Uterus (tissue), 4 donors: ENCODE measurements around the gene CEACAM21. TPM values are rescaled to one million over a fixed set of nuclear protein-coding genes. Genes with fewer than 3 reads are reported as not detected.

Experiments used
- DNase-seq, 2 donors: peaks; one replicate each; pipeline ENCODE4 v3.0.0-alpha.2; 2019 to 2020
- H3K27ac ChIP-seq, 2 donors: fragments of 200-600 bp; sonication (generic); 1 replicate in 1 of 2; 2 replicates in 1 of 2; pipeline ENCODE4 v1.5.1; 2016 to 2018
- H3K27me3 ChIP-seq, 2 donors: fragments of 200-600 bp; sonication (generic); one replicate each; pipeline ENCODE4 v1.5.1; 2018 to 2019; ENCODE audit warnings: control low read depth in 1 of 2
- H3K36me3 ChIP-seq, 2 donors: fragments of 200-600 bp; sonication (generic); one replicate each; pipeline ENCODE4 v1.5.1; 2019; ENCODE audit warnings: control low read depth in 1 of 2
- H3K4me1 ChIP-seq, 2 donors: fragments of 200-600 bp; sonication (generic); one replicate each; pipeline ENCODE4 v1.5.1; 2018 to 2019; ENCODE audit warnings: control low read depth in 1 of 2
- H3K4me3 ChIP-seq, 2 donors: fragments of 200-600 bp; sonication (generic); 1 replicate in 1 of 2; 2 replicates in 1 of 2; pipeline ENCODE4 v1.5.1; 2018 to 2019; ENCODE audit warnings: mild to moderate bottlenecking in 1 of 2
- H3K9me3 ChIP-seq, 2 donors: fragments of 200-600 bp; sonication (generic); one replicate each; pipeline ENCODE4 v1.5.1; 2019; ENCODE audit warnings: control low read depth in 1 of 2
- CTCF ChIP-seq, 4 experiments: fragments of 200-600 bp in 2 of 4; fragments of 450-650 bp in 2 of 4; sonication (generic) in 2 of 4; IDR thresholded peaks; one replicate each; pipeline ENCODE4 v1.5.1; 2016 to 2019; ENCODE audit warnings: antibody characterized with exemption in 4 of 4, mild to moderate bottlenecking in 2 of 4, moderate library complexity in 1 of 4
- POLR2A ChIP-seq, 2 donors: fragments of 450-650 bp; IDR thresholded peaks; one replicate each; pipeline ENCODE4 v1.6.1; 2016; ENCODE audit warnings: antibody characterized with exemption in 2 of 2, mild to moderate bottlenecking in 1 of 2, moderate library complexity in 1 of 2
- intact Hi-C: fragments of 100-400 bp; cut with DNase I; formaldehyde crosslinking; loops from one replicate; pipeline ENCODE4 v1.15.1; 2023; ENCODE audit warnings: low total_unique reads
- total RNA-seq, 4 donors: library from RNA; depleted of rRNA in 3 of 4; stranded (reverse); fragments of >200 nt in 3 of 4; gene quantifications; one replicate each; pipeline versions ENCODE4 v1.1.0 to v1.2.4, GENCODE V29; 2014 to 2023
- donor health status: DM: yes; HTN: yes; CAD: no.

The CEACAM21 gene
- total RNA-seq, 4 donors from 2014 or later: 1.1 to 2.8 (median 2.6) TPM; not detected in 1

GRCh38 chr19:41565379-41565720, 10.6 kb upstream of the CEACAM21 start:
- Histone ChIP-seq H3K9me3 (no peaks in the 10 kb centered on the region), H3K36me3 (no peaks in the 10 kb centered on the region), H3K4me3 (no peak overlapping the region), H3K27ac (no peak overlapping the region), H3K4me1 (no peaks in the 10 kb centered on the region), H3K27me3 (peaks cover 0 to 38% of the 10 kb centered on the region in 2 donors)
- no peak for TF ChIP-seq POLR2A (IDR thresholded peaks at IDR 0.05)
- no peak for TF ChIP-seq CTCF (IDR thresholded peaks at IDR 0.05)
- DNase-seq: no peak
- intact Hi-C loops: no loop called here

GRCh38 chr19:41566001-41566400, 10.0 kb upstream of the CEACAM21 start:
- Histone ChIP-seq H3K4me1 (no peaks in the 10 kb centered on the region), H3K4me3 (no peak overlapping the region), H3K27me3 (peaks cover 0 to 38% of the 10 kb centered on the region in 2 donors), H3K27ac (no peak overlapping the region), H3K36me3 (no peaks in the 10 kb centered on the region), H3K9me3 (no peaks in the 10 kb centered on the region)
- no peak for DNase-seq
- TF ChIP-seq CTCF (IDR thresholded peaks at IDR 0.05) (no peak), POLR2A (IDR thresholded peaks at IDR 0.05) (no peak)
- intact Hi-C loops: no loop called here

GRCh38 chr19:41569481-41570150, 6.3 kb upstream of the CEACAM21 start:
- intact Hi-C loops: no loop called here
- H3K4me1 ChIP-seq: no peaks in the 10 kb centered on the region
- DNase-seq: no peak
- H3K27ac ChIP-seq: no peak overlapping the region
- H3K4me3 ChIP-seq: no peak overlapping the region
- no peaks in the 10 kb centered on the region for H3K9me3 ChIP-seq
- no peak for TF ChIP-seq CTCF (IDR thresholded peaks at IDR 0.05)
- no peak for TF ChIP-seq POLR2A (IDR thresholded peaks at IDR 0.05)
- no peaks in the 10 kb centered on the region for H3K36me3 ChIP-seq
- peaks cover 0 to 25% of the 10 kb centered on the region in 2 donors for H3K27me3 ChIP-seq

GRCh38 chr19:41570179-41570578, 5.8 kb upstream of the CEACAM21 start:
- no peak for DNase-seq
- Histone ChIP-seq H3K4me1 (no peaks in the 10 kb centered on the region), H3K36me3 (no peaks in the 10 kb centered on the region), H3K9me3 (no peaks in the 10 kb centered on the region), H3K27ac (no peak overlapping the region), H3K27me3 (peaks cover 0 to 19% of the 10 kb centered on the region in 2 donors), H3K4me3 (no peak overlapping the region)
- no peak for TF ChIP-seq POLR2A (IDR thresholded peaks at IDR 0.05)
- no peak for TF ChIP-seq CTCF (IDR thresholded peaks at IDR 0.05)
- intact Hi-C loops: no loop called here

- no peak overlapping the region for H3K27ac ChIP-seq
- intact Hi-C loops: no loop called here
- peak; percentile 52 to 62 for DNase-seq
- peaks cover 0 to 15% of the 10 kb centered on the region in 2 donors for H3K27me3 ChIP-seq
- H3K9me3 ChIP-seq: no peaks in the 10 kb centered on the region
- H3K36me3 ChIP-seq: no peaks in the 10 kb centered on the region
- peak; percentile 47 to 73 (median 60) for TF ChIP-seq CTCF (IDR thresholded peaks at IDR 0.05)
- no peak for TF ChIP-seq POLR2A (IDR thresholded peaks at IDR 0.05)
- H3K4me1 ChIP-seq: no peaks in the 10 kb centered on the region
- H3K4me3 ChIP-seq: no peak overlapping the region
Measured at GRCh38 chr19:41570639-41571112, 5.3 kb upstream of the CEACAM21 start.
